GM18498 (cell line): ENCODE data around the gene RPL41.
"Not testable (repeated sequence)": the region's sequence is repeated elsewhere in the genome, so short reads cannot be mapped to it uniquely, and the experiment has no call there.

Experiments
- ATAC-seq: cut with Tn5 transposase; IDR thresholded peaks from one replicate; pipeline ENCODE4 v1.9.1; 2021; ENCODE audit warnings: mild to moderate bottlenecking, moderate library complexity; ENCODE audit not compliant: unreplicated experiment

The RPL41 gene

DNA sequence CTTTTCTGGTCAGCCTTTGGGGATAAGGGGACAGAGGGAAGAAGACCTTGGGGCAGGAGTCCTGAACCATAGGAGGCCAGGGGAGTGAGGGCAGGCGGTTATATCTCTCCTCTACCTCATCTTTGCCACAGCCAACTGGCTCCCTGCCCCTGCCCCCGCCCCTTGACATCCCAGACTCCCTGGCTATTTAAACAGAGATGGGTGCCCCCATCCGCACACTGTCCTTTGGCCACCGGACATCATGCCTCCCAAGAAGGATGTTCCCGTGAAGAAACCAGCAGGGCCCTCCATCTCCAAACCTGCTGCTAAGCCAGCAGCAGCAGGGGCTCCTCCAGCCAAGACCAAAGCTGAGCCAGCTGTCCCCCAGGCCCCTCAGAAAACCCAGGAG is 37.2 kb downstream of the RPL41 start:
- no peak for ATAC-seq

DNA sequence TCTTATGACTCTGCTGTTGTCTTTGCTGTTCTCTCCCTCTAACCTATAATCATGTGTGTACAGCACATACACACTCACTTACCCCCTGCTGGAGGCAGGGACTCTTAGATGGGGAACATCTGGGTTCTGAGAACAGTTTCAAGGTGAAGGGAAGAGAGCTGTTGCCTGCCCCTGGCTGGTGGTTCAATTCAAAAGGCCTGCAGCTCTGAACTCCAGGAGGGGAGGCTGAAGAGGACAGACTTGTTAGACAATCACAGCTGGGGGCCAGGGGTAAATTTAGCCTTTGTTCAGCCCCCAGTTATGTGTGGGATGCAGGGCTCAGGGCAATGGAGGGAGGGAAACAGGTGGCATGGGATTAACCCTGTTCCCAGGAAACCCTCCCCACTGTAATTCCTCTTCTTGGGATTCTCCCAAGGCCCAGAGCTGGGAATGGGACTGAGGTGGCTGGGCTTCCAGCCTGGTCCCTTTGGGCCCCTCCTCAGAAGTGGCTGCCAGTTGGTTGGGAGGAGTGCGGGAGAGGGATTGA is 37.9 kb downstream of the RPL41 start:
- no peak for ATAC-seq

DNA sequence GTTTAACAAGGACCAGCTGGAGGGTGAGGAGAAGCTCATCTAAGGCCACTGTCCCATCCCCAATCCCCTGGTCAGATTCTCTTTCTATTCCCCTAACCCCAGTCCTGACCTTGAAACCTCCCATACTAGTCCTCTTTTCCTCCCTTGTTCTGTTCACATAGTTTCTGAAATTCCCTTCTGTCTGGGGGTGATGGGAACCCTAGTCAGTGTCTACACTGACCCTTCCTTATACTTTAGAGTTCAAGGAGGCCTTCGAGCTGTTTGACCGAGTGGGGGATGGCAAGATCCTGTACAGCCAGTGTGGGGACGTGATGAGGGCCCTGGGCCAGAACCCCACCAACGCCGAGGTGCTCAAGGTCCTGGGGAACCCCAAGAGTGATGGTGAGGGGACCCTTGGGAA is 38.4 kb downstream of the RPL41 start:
- ATAC-seq: no peak

DNA sequence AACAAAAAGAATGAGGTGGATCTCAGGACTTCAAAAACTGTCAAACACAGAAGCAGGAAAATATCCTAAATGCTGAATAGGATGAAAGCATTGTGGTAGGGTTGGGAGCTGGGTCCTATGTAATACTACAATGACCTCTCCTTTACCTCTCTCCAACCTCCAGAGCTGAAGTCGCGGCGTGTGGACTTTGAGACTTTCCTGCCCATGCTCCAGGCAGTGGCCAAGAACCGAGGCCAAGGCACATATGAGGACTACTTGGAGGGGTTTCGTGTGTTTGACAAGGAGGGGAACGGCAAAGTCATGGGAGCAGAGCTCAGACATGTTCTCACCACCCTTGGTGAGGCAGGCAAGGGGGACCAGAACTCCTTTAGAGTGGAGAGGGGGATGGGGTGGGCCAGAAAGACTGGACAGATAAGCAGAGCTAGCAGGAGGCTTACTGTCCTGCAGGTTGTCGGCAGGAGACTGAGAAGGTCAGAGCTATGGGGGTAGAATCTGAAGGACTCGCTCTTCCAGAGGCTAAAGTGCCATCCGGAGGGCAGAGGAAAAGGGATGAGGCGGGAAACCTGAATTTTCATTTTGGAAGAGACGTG is 38.9 kb downstream of the RPL41 start:
- ATAC-seq: no peak

DNA sequence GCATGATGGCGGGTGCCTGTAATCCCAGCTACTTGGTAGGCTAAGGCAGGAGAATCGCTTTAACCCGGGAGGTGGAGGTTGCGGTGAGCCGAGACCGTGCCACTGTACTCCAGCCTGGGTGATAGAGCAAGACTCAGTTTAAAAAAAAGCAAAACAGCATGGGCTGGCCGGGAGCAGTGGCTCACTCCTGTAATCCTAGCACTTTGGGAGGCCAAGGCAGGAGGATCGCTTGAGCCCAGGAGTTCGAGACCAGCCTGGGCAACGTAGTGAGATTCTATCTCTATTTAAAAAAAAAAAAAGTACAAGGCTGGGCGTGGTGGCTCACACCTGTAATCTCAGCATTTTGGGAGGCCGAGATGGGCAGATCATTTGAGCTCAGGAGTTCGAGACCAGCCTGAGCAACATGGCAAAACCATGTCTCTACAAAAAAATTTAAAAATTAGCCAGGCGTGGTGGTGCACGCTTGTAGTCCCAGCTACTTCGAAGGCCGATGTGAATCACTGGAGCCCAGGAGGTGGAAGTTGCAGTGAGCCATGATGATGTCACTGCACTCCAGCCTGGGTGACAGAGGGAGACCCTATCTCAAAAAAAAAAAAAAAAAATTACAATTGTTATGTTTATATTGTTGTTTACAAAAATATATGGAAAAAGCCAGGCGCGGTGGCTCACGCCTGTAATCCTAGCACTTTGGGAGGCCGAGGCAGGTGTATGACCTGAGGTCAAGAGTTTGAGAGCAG is 40.2 kb downstream of the RPL41 start:
- not testable (repeated sequence) for ATAC-seq

DNA sequence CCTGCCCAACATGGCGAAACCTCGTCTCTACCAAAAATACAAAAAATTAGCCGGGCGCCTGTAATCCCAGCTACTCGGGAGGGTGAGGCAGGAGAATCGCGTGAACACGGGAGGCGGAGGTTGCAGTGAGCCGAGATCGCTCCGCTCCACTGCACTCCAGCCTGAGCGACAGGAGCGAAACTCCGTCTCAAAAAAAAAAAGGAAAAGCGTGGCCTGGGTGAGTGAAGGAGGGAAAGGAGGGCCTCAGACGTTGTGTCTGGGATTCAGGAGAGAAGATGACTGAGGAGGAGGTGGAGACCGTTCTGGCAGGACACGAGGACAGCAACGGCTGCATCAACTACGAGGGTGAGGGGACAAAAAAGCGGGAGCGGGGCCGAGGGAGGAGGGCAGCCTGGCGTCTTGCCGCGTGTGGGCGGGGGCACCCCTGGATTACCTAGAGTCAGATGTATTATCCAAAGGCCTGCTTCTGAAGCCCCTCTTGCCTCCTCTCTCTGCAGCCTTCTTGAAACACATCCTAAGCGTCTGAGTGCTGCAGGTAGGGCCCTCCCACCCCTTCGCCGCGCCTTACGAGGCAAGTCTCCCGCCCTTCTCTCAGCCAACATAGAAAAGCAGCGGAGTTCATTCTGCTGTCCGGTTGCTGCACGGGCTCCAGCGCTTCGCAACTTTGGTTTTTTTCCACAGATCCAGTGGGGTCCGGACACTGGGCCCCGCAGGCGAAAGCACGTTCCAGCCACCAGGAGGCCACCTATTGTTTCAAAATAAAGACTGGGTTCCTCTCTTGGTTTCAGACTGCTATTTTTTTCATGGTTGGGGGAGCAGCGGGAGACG is 41.0 kb downstream of the RPL41 start:
- peak; percentile 26 for ATAC-seq

DNA sequence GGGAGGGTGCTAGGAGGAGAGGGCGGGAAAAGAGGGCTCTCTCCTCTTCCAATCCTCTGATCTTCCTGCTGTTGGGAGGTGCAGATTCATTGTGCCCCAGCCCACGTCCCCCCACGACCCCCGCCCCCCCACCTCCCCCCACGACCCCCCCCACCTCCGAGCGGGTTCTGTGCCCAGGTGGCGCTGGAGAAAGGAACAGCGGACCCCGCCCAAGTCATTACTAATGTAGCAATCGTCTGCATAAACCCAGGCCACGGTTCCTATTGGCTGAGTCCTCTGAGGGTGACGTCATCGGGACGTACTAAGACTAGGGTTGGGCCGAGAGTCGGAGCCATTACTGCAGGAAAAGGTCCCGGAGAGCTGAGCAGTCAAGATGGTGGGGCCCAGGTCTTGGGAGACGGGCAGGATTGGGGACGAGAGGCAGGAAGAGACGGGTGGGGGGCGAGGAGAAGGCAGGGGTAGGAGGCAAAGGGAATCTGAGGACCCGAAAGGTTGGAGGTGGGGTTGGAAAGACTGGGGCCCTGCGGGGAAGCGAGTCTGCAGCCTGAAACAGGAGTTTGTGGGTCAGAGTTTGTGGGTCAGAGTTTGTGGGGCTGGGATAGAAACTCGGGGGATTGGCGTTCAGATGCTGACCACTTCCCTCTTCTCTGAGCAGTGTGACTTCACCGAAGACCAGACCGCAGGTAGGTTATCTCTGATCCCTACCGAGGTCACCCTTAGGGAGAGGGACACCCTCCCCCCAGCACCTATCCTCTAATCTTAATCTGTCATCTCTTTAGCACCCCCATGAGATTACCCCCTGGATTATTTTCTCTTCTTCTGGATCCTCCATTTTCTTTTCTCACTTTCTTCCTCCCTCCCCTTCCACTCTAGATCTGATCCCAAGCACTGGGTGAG is 41.8 kb downstream of the RPL41 start, which contains the start of gene MYL6:
TSS of gene MYL6 (plus strand) at position 331 of the 897 bp plus-strand sequence. CDS start at position 374, 43 bp downstream.
- peak; percentile 88 for ATAC-seq

DNA sequence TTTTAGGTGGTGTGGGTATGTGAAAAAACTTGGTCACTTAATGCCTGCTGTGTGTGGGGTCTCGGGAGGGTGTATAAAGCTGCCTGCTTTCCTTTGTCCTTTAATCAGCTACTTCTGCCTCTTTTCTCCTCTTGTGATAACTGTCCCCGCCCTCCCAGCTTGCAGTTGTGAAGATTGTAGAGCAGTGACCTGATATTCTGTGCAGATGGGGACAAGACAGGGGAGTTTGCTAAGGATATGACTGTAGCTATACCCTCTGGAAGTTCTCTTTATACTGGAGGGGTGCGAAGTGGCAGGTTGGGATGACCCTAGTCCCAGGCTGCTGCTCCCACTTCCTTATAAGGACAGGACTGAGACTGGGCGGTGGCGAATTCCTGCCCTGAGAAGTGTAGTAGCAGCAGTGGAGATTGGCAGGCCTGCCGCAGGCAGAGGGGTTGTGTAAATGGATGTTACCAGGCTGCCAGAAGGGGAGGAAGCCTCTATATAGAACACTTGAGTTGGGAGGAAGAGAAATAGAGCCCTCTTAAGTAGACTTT is 42.6 kb downstream of the RPL41 start:
- no peak for ATAC-seq

DNA sequence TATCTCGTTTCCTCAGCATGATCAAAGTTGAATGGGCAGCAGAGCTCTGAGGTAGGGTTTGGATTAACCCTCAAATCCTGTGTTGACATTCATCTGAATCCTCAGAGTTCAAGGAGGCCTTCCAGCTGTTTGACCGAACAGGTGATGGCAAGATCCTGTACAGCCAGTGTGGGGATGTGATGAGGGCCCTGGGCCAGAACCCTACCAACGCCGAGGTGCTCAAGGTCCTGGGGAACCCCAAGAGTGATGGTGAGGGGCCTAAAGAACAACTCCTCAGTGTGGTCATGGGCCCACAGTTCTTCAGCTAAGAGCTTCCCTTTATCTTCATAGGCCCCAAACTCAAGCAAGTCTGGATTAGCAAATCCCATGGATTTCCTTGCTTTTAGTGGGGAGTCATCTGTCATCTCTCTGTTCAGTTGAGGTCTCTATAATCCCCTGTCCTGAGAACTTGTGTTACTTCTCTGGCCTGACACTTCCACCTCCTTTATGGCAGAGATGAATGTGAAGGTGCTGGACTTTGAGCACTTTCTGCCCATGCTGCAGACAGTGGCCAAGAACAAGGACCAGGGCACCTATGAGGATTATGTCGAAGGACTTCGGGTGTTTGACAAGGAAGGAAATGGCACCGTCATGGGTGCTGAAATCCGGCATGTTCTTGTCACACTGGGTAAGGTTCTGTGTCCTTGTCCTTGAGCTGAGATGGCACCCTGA is 43.2 kb downstream of the RPL41 start:
- ATAC-seq: no peak

DNA sequence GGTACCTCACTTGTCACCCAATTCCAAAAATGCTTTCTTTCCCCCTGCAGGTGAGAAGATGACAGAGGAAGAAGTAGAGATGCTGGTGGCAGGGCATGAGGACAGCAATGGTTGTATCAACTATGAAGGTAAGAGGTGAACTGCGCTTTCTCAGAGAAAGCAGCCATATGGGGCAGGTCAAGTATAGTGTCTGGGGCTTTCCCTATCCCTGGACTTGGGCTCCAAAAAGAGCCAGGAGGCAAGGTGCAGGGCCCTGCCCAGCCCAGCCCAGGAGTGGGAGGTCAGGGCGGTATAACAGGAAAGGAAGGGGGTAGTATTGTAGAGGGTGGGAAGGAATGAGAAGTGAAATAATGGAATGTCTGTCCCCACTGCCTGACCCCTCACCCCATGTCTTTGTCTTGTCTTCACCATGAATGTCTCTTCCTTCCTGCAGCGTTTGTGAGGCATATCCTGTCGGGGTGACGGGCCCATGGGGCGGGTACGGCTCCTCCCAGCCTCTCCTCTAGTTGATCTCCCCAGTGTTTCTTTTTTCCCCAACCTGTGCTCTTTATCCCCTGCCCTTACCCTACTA is 43.8 kb downstream of the RPL41 start:
- ATAC-seq: no peak

DNA sequence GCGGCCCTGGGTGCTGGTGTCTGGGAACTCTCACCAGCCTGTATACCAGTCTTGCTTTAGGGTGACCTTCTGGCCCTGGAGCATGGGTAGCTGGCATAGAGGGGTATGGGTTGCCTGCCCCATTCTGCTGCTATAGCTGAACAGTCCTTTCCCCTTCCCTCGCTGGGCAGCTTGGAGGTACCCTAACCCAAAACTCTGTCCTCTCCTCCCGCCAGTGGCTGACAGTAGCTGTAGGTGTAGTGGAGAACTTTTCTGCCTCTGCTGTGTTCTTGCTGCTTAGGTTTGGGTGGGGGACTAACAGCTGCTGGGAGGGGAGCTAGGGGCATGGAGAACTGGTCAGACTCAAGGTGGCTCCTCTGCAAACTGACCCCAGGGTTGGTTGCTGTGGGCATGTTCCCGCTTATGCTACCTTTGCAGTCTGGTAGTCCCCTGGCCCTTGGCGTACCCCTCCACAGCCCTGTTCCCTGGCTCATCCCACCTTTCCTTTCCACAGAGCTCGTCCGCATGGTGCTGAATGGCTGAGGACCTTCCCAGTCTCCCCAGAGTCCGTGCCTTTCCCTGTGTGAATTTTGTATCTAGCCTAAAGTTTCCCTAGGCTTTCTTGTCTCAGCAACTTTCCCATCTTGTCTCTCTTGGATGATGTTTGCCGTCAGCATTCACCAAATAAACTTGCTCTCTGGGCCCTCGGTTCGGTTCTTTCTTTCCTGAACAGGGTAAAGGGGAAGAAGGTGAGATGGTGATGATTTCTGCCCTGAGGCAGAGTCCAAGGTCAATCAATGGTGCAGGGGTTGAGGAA is 44.7 kb downstream of the RPL41 start:
- no peak for ATAC-seq

DNA sequence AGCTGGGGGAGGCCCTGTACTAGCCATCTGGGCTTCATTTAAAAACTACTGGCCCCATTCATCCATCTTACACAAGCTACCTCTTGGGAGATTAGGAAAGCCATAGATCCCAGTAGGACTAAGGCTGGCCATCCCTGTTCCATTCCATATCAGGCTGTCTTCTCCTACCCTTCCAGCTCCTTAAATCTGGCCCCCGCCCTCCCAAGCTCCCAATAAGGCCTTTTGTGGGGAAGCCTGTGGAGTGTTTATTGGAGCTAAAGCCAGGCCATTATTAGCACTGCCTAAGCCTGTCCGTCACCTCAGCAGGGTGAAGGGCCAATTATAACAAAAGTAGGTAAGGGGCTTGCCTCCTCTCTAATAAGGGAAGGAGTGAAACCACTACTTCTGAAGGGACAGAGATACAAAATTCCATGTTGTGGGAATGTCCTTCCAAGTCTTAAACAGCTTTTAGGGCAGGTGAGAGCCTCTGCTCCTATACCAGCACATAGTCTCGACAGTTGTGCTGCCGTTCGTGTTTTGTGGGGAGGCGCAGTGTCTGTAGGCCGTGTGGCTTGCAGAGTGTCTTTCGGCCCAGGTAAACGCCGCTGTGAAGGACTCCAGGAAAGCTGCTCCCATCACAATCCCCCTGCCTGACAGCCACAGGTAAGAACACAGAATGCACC is 45.4 kb downstream of the RPL41 start:
- no peak for ATAC-seq

DNA sequence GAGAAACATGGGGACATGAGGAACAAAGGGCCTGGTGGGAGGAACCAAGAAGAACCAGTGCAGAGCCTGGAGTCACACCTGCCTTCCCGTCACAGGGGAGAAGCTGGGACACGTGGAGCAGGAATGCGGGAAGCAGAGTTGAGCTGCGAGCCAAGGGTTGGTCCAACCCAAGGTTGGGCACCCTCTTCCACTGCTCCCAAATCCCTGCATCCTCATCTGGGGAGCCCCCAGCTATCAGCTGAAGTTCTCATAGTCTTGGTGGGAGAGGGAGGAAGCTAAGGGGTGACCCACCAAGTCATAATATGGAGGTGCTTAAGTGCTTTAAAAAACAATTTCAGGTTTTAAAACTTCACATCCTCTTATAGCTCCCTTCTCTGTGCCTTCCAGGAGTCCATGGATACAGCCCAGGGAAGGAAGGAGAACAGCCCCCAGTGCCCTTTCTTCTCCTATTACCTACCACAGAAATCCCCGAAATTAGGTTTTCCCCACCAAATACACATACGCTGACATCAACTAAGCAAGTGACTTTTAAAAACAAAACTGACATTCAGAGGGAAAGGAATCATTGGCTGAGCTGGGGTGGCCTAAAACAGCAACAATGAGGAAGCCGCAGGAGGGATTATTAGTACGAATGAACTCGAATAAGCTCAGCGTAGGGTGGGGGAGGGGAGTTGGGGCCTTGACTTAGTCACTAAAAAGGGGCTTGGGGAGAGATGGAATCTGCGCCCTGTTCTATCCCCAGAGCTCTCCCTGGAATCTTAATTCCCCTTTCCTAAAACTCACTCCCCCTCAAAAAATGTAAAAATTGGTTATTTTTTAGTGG is 46.2 kb downstream of the RPL41 start:
- no peak for ATAC-seq

DNA sequence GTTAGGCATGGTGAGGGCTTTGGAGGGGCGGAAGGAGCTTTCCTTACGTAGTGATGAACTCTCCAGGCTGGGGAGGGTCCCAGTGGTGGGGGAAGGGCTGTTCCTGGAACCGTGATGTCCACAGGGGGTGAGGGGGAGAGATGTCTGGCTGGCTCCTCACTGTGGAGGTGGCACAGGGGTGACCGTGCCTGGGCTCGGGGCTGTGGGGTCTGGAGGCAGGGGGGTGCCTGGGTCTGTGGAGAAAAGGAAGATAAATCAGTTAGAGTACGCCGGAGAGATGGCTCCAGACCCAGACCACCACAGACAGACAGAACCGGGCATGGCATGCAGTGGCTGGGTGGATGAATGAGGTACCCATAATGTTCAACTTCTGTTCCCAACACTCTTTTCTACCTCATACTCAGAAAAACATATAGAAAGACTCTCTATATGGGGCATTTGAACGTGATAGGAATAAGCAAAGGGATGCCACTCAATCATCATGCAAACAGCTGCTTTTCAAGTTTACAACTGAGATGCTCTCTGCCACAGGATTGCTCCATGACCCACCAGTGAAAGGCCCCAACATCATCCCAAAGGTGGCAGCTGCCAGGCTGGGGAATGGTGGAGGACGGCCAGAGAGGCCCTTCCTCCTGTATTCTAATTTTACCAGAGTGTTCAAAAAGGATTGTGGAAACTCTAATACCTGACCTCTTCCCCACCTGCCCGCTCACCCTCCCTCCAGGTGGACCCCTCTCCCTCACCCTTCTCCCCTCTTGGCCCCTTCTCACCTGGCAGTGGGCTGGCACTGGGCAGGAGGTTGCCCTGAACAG is 47.3 kb downstream of the RPL41 start:
- ATAC-seq: no peak

DNA sequence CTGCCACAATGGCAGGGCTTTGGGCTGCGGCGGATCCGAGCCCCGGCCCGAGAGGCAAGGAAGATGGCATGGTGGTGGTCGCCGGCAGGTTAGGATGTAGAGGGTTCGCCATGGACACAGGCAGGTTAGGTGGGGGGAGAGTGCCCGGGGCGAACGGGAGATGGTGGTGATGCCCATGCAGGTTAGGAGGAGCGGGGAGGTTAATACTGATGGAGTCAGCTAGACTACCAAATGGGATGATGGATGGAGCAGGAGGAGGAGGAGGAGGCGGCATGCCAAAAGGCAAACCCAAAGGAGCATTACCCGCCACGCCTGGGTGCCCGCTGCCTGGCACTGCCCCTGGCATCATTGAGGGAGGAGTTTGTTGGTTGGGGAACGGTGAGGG is 47.9 kb downstream of the RPL41 start:
- ATAC-seq: no peak

DNA sequence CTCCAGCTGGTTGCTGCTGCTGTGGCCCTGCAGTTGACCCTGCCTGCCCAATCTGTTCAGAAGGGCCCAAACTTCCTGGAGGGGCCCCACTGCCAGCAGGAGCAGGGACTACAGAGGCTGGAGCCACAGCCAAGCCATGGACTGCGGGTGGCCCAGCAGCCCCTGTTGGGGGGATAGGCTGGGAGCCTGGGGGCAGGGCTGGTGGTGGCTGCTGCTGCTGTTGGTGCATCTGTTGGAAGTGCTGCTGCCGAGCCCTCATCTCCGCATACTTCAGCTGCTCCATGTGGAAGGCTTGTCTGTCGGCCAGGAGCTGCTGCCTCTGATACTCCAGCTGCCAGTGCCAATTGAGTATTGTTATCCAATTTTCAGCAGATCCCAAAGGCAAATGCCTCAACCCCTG is 48.9 kb downstream of the RPL41 start:
- ATAC-seq: no peak
